Measurements from ENCODE around the gene RHOF. TPM values are rescaled to one million over a fixed set of nuclear protein-coding genes. Genes with fewer than 3 reads are reported as not detected.

Gene RHOF
- total RNA-seq, 1 donor from 2014 or later, result 194 TPM

GRCh38 chr12:121800694-121801594 is 7.5 kb upstream of the RHOF start:
- DNase-seq (ENCODE audit: low read depth), result no peak
- TF ChIP-seq, protein P1, sequence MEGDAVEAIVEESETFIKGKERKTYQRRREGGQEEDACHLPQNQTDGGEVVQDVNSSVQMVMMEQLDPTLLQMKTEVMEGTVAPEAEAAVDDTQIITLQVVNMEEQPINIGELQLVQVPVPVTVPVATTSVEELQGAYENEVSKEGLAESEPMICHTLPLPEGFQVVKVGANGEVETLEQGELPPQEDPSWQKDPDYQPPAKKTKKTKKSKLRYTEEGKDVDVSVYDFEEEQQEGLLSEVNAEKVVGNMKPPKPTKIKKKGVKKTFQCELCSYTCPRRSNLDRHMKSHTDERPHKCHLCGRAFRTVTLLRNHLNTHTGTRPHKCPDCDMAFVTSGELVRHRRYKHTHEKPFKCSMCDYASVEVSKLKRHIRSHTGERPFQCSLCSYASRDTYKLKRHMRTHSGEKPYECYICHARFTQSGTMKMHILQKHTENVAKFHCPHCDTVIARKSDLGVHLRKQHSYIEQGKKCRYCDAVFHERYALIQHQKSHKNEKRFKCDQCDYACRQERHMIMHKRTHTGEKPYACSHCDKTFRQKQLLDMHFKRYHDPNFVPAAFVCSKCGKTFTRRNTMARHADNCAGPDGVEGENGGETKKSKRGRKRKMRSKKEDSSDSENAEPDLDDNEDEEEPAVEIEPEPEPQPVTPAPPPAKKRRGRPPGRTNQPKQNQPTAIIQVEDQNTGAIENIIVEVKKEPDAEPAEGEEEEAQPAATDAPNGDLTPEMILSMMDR (IDR thresholded peaks at IDR 0.05; ENCODE audit: insufficient read depth, low read length, poor library complexity, severe bottlenecking), result no peak
- peak overlapping the region; percentile 68 for H3K4me3 ChIP-seq (ENCODE audit: low read depth, low read length)
- peaks cover 1% of the 10 kb centered on the region for H3K36me3 ChIP-seq (ENCODE audit: control insufficient read depth, insufficient read depth, low read length)
- no peaks in the 10 kb centered on the region for H3K27me3 ChIP-seq (ENCODE audit: control insufficient read depth, insufficient read depth, low read length)

DNA sequence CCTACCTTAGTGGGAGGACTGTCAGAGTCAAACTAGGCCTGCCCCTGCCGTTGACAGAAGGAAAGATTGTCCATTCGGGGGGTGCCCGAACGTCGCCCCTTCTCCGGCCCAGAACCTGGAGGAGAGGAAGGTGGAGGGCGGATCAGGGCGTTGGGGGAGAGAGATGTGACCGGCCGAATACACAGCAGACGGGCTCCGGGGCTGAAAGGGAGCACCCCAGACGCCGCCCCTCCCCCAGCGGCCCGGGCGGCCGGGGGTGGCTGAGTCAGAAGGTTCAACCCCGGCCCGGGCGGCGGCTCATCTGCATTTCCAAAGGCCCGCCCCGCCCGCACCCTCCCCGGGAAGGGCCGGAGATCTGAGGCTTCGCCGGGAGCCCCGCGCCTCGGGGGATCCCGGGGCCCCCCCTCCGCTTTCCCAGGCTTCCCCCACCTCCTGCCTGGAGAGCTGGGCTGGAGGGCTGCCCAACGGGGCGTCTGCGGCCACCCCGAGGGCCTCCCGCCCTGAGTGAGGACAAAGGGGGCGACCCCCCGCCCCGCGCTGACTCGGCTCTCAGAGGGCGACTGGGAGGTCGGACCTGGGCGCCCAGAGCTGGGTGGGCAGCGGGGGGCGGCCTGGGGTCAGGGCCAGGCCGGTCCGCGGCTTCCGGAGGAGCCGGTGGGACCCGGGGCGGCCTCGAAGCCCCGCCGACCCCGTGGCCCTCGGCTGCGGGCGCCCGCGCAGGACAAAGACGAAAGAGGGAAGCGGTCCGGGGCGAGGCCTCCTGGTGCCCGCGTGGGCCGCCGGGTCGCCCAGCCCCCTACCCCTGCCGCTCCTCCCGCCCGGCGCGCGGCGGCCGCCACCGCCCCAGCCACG is 6.6 kb upstream of the RHOF start:
- peaks cover 1% of the 10 kb centered on the region for H3K36me3 ChIP-seq (ENCODE audit: control insufficient read depth, insufficient read depth, low read length)
- H3K27me3 ChIP-seq (ENCODE audit: control insufficient read depth, insufficient read depth, low read length), result no peaks in the 10 kb centered on the region
- TF ChIP-seq, protein P1 (IDR thresholded peaks at IDR 0.05; ENCODE audit: insufficient read depth, low read length, poor library complexity, severe bottlenecking), result no peak
- no peak for DNase-seq (ENCODE audit: low read depth)
- H3K4me3 ChIP-seq (ENCODE audit: low read depth, low read length), result peak overlapping the region; percentile 55

DNA sequence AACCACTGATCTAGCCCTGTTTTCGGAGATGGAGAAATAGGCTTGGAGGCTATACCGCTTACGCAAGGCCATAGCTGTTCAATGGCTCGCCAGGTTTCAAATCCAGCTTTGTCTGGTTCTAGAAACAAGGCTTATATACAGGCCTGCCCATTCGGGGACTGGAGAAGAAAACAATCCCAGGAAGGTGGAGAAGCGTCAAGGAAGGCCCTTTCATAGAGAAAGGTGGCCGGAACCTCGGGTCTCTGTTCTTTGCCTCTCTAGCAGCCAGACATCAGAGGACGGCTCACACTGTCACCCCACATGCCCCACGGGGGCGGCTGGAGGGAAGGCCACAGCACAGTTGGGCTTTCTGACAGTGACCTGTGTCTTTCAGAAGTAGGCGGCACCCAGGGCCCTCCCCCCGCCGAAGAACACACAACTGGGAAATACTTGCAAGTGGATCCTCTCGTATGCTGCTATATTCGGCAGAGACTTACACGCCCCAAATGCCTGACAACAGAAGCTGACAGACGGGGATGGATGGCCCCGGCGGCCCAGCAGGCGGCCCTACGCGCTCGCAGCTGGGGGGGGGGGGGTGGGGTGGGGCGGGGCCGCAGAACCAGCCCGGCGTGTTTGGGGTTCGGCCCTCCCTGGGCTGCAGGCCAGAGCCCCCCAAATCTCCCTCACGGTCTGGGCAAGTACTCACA is 5.8 kb upstream of the RHOF start:
- peaks cover 1% of the 10 kb centered on the region for H3K36me3 ChIP-seq (ENCODE audit: control insufficient read depth, insufficient read depth, low read length)
- no peaks in the 10 kb centered on the region for H3K27me3 ChIP-seq (ENCODE audit: control insufficient read depth, insufficient read depth, low read length)
- peak overlapping the region; percentile 55 for H3K4me3 ChIP-seq (ENCODE audit: low read depth, low read length)
- no peak for DNase-seq (ENCODE audit: low read depth)
- TF ChIP-seq, protein P1 (IDR thresholded peaks at IDR 0.05; ENCODE audit: insufficient read depth, low read length, poor library complexity, severe bottlenecking), result no peak

DNA sequence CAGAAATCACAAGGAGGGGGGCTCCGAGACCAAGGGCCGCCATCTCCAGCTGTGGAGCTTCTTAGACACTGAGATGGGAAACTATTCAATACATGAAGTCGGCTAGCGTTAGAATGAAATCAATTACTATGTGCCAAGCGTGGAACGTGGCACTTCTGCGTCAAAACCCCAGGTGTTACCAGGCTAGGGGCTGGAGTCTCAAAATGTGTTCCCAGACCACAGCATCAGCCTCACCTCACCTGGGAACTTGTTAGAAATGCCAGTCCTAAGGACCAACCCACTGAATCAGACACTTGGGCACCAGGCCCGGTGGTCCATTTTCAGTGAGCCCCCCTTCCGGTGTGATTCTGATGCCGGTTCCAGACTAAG is 5.3 kb upstream of the RHOF start:
- TF ChIP-seq, protein P1 (IDR thresholded peaks at IDR 0.05; ENCODE audit: insufficient read depth, low read length, poor library complexity, severe bottlenecking), result no peak
- H3K4me3 ChIP-seq (ENCODE audit: low read depth, low read length), result peak overlapping the region; percentile 55
- no peaks in the 10 kb centered on the region for H3K27me3 ChIP-seq (ENCODE audit: control insufficient read depth, insufficient read depth, low read length)
- peaks cover 1% of the 10 kb centered on the region for H3K36me3 ChIP-seq (ENCODE audit: control insufficient read depth, insufficient read depth, low read length)
- no peak for DNase-seq (ENCODE audit: low read depth)

DNA sequence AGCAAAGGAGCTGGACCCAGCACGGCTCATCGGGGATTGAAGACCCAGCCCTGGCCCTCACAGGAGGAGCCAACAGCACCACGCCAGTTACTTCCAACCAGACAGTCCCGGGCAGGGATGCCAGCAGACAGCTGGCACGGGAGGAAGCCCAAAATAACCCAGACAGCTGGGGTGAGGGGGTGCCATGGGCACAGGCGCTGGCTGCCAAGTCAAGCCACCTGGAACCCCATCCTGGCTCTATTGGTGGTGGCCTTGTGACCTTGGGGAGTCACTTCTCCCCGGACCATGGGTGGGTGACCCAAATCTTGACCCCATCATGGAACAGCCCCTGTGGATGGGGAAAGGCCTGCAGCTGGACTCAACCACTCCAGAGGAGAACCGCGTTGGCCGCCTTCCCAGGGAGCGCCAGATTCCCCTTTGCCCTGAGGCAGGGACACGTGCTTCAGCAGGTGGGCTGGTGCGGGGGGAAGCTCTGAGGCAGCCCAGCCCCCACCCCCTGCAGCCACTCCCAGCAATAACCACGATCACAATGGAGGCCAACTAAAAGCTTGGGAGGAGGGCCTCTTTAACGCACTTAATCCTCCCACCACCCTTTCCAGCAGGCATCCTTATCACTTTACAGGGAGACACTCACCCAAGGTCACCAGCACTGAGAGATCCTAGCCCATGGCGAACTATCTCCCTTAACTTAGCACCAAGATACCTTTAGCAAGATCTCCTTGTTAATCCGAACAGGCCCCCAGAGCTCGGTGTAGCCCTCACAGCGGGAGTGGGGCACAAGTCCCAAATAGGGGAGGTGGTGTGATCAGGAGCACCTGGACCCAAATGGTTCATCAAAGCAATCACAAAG is 4.7 kb upstream of the RHOF start:
- Histone ChIP-seq H3K4me3 (ENCODE audit: low read depth, low read length) (peak overlapping the region; percentile 55), H3K27me3 (ENCODE audit: control insufficient read depth, insufficient read depth, low read length) (no peaks in the 10 kb centered on the region), H3K36me3 (ENCODE audit: control insufficient read depth, insufficient read depth, low read length) (peaks cover 1% of the 10 kb centered on the region)
- TF ChIP-seq, protein P1 (IDR thresholded peaks at IDR 0.05; ENCODE audit: insufficient read depth, low read length, poor library complexity, severe bottlenecking), result no peak
- DNase-seq (ENCODE audit: low read depth), result no peak
